ENCODE measurements around the gene FOXJ3.

- TF ChIP-seq, protein P1, sequence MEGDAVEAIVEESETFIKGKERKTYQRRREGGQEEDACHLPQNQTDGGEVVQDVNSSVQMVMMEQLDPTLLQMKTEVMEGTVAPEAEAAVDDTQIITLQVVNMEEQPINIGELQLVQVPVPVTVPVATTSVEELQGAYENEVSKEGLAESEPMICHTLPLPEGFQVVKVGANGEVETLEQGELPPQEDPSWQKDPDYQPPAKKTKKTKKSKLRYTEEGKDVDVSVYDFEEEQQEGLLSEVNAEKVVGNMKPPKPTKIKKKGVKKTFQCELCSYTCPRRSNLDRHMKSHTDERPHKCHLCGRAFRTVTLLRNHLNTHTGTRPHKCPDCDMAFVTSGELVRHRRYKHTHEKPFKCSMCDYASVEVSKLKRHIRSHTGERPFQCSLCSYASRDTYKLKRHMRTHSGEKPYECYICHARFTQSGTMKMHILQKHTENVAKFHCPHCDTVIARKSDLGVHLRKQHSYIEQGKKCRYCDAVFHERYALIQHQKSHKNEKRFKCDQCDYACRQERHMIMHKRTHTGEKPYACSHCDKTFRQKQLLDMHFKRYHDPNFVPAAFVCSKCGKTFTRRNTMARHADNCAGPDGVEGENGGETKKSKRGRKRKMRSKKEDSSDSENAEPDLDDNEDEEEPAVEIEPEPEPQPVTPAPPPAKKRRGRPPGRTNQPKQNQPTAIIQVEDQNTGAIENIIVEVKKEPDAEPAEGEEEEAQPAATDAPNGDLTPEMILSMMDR (IDR thresholded peaks at IDR 0.05; ENCODE audit: low read depth, low read length, poor library complexity, severe bottlenecking): no peak
- TF ChIP-seq EZH2phosphoT487 (IDR thresholded peaks at IDR 0.05; ENCODE audit: borderline replicate concordance, low read length): no peak
These were observed 170.2 kb downstream of the FOXJ3 start, which contains the start of gene GUCA2A for GRCh38 chr1:42164551-42165420.

All from DOHH2 (cell line).